ENCODE results near the gene CD9. TPM values are rescaled to one million over a fixed set of nuclear protein-coding genes. Genes with fewer than 3 reads are reported as not detected.
A peak's percentile ranks its signal among the peaks of the same experiment; 100 is the strongest.

Gene CD9
- total and polyA plus RNA-seq, 7 experiments from 2014 or later = 3.8 to 19.3 (median 8.9) TPM

DNA sequence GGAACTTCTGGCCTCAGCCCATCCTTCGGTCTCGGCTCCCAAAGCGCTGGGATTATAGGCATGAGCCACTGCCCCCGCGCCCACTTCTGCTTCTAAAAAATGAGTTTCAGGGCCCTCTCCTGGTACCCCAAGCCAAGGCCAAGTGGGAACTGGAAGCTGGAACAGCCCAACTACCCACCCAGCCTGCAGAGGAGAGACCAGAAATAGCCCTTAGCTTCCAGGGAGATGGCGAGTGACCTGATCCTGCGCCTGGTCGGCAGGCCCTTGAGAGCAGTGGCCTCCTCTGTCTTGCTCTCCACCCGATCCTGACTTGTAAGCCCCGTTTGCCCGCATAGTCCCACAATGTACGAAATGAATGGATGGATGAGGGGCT is 79.0 kb downstream of the CD9 start:
- Mint-ChIP-seq H3K36me3 (no peaks in the 10 kb centered on the region), H3K4me3 (peak overlapping the region; percentile 18 to 75 (median 40)), H3K4me1 (peaks cover 0 to 11% (median 6%) of the 10 kb centered on the region in 7 donors), H3K27me3 (peaks cover 5 to 31% (median 19%) of the 10 kb centered on the region in 5 donors), H3K27ac (no peak overlapping the region), H3K9me3 (peaks cover 0 to 2% (median 0%) of the 10 kb centered on the region in 11 donors)
- intact Hi-C loops (cut with micrococcal nuclease) = loop anchor here in 1 of 2 donors (2.0 kb wide), 1 partner anchor 48 kb away; no protein-coding TSS in a partner anchor
- peaks cover 0 to 3% of the 10 kb centered on the region in 2 donors for H3K27me3 ChIP-seq (ENCODE audit: control insufficient read depth in 2 of 2, insufficient read depth in 2 of 2, low read length in 2 of 2)
- H3K36me3 ChIP-seq (ENCODE audit: control insufficient read depth in 2 of 3, insufficient read depth in 3 of 3, low read length in 3 of 3) = no peaks in the 10 kb centered on the region
- CTCF ChIA-PET = interaction anchor here (0.6 to 2.2 kb wide), 24 partner anchors 8 to 291 kb away, joined by 3 to 23 read pairs (median 4); no protein-coding TSS in a partner anchor
- H3K27ac ChIP-seq (ENCODE audit: low read depth, low read length) = no peak overlapping the region
- no peaks in the 10 kb centered on the region for H3K9me3 ChIP-seq (ENCODE audit: control insufficient read depth in 2 of 3, low read length in 3 of 3)
- peaks cover 0 to 3% of the 10 kb centered on the region in 2 donors for H3K4me1 ChIP-seq (ENCODE audit: control insufficient read depth in 2 of 2, insufficient read depth in 2 of 2, low read length in 2 of 2)
- H3K4me3 ChIP-seq (ENCODE audit: low read length) = no peak overlapping the region
- DNase-seq (no peak), ATAC-seq (no peak)
- POLR2A ChIA-PET = interaction anchor here (1.2 kb wide), 1 partner anchor 215 kb away, joined by 4 read pairs; no protein-coding TSS in a partner anchor

DNA sequence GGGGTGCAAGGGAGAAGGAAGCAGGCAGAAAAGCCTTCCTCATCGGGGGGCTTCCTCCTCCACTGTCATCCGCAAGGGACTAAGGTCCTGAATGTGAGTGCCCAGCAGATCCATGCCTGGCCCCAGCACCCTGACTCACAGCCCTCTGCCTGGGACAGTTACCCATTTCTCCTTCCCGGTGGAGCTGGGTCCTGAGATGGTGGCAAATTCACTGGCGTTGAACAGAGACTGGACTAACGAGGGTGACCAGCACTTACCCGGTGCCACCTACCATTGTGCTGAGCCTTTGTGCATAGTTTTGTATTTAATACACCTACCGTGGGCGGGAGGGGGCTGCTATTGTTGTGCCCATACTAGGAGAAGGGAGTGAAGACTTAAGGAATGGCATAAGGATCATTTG is 79.4 kb downstream of the CD9 start:
- peaks cover 0 to 2% (median 0%) of the 10 kb centered on the region in 11 donors for H3K9me3 Mint-ChIP-seq
- CTCF ChIA-PET = interaction anchor here (0.6 to 2.2 kb wide), 18 partner anchors 10 to 291 kb away, joined by 3 to 23 read pairs (median 6); no protein-coding TSS in a partner anchor
- H3K27ac Mint-ChIP-seq = peak overlapping the region in 1 of 9 donors; percentile 55
- peaks cover 5 to 31% (median 19%) of the 10 kb centered on the region in 5 donors for H3K27me3 Mint-ChIP-seq
- Histone ChIP-seq H3K4me1 (ENCODE audit: control insufficient read depth in 2 of 2, insufficient read depth in 2 of 2, low read length in 2 of 2) (peaks cover 0 to 3% of the 10 kb centered on the region in 2 donors), H3K27me3 (ENCODE audit: control insufficient read depth in 2 of 2, insufficient read depth in 2 of 2, low read length in 2 of 2) (peaks cover 0 to 3% of the 10 kb centered on the region in 2 donors), H3K27ac (ENCODE audit: low read depth, low read length) (no peak overlapping the region), H3K36me3 (ENCODE audit: control insufficient read depth in 2 of 3, insufficient read depth in 3 of 3, low read length in 3 of 3) (no peaks in the 10 kb centered on the region), H3K9me3 (ENCODE audit: control insufficient read depth in 2 of 3, low read length in 3 of 3) (no peaks in the 10 kb centered on the region), H3K4me3 (ENCODE audit: low read length) (no peak overlapping the region)
- peaks cover 0 to 11% (median 7%) of the 10 kb centered on the region in 7 donors for H3K4me1 Mint-ChIP-seq
- ATAC-seq (no peak), DNase-seq (no peak)
- POLR2A ChIA-PET = interaction anchor here (1.2 kb wide), 1 partner anchor 215 kb away, joined by 4 read pairs; no protein-coding TSS in a partner anchor
- intact Hi-C loops (cut with micrococcal nuclease) = loop anchor here in 1 of 2 donors (2.0 kb wide), 1 partner anchor 49 kb away; no protein-coding TSS in a partner anchor
- H3K4me3 Mint-ChIP-seq = peak overlapping the region in 5 of 10 donors; percentile 31 to 75 (median 58)
- H3K36me3 Mint-ChIP-seq = no peaks in the 10 kb centered on the region

DNA sequence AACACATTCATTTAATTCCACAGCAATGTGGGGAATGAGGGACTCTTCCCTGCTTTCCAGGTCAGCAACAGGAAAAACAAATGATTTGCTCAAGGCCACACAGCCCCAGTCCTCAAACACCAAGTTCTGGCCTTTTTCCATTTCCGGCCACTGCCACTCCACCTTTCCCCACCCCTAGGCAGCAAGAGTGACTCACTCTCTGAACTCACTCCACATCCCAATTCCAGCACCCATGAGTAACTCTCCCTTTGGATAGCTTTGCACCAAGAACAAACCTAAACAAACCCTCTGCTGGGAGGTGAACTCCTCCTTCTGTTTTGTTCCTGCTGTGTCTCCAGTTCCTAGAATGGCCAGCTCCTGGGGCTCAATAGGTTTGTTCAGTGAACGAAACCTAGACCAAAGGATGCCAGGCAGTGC is 79.9 kb downstream of the CD9 start:
- ChIA-PET CTCF (interaction anchor here (0.7 to 2.2 kb wide), 7 partner anchors 10 to 226 kb away, joined by 3 to 23 read pairs (median 6); no protein-coding TSS in a partner anchor), POLR2A (no interaction called here)
- peaks cover 0 to 3% of the 10 kb centered on the region in 2 donors for H3K27me3 ChIP-seq (ENCODE audit: control insufficient read depth in 2 of 2, insufficient read depth in 2 of 2, low read length in 2 of 2)
- H3K4me1 ChIP-seq (ENCODE audit: control insufficient read depth in 2 of 2, insufficient read depth in 2 of 2, low read length in 2 of 2) = peaks cover 0 to 3% of the 10 kb centered on the region in 2 donors
- intact Hi-C loops (cut with micrococcal nuclease) = no loop called here
- Mint-ChIP-seq H3K27me3 (peaks cover 1 to 30% (median 19%) of the 10 kb centered on the region in 5 donors), H3K4me1 (peaks cover 0 to 12% (median 10%) of the 10 kb centered on the region in 7 donors), H3K9me3 (peaks cover 0 to 2% (median 0%) of the 10 kb centered on the region in 11 donors), H3K36me3 (no peaks in the 10 kb centered on the region), H3K27ac (no peak overlapping the region), H3K4me3 (peak overlapping the region in 3 of 10 donors; percentile 58 to 75 (median 60))
- DNase-seq (no peak), ATAC-seq (no peak)
- H3K4me3 ChIP-seq (ENCODE audit: low read length) = no peak overlapping the region
- no peak overlapping the region for H3K27ac ChIP-seq (ENCODE audit: low read depth, low read length)
- no peaks in the 10 kb centered on the region for H3K36me3 ChIP-seq (ENCODE audit: control insufficient read depth in 2 of 3, insufficient read depth in 3 of 3, low read length in 3 of 3)
- H3K9me3 ChIP-seq (ENCODE audit: control insufficient read depth in 2 of 3, low read length in 3 of 3) = no peaks in the 10 kb centered on the region

DNA sequence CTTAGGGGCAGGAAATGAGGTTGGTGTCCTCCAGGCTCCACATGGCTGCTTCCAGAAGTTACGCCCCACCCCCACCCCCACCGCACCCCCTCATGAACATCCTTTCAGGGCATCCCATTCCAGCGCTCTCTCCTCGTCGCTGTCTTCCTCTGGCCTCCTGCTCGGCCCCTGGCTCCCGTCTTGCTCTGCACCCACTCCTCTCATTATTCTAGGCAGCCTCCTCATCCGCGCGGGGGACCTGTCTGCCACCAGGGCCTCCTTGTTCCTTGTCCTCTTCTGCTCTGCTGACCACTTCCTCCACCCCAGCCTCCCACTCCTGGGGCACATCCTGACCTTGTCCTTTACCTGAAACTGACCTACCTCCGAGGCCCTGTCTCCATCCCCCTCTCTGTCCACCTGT is 80.5 kb downstream of the CD9 start:
- ChIA-PET POLR2A (no interaction called here), CTCF (interaction anchor here (1.1 to 2.2 kb wide), 3 partner anchors 85 to 292 kb away, joined by 4 to 18 read pairs (median 5); no protein-coding TSS in a partner anchor)
- H3K27ac Mint-ChIP-seq = peak overlapping the region in 2 of 9 donors; percentile 19 to 56
- Histone ChIP-seq H3K27me3 (ENCODE audit: control insufficient read depth in 2 of 2, insufficient read depth in 2 of 2, low read length in 2 of 2) (peaks cover 0 to 3% of the 10 kb centered on the region in 2 donors), H3K4me1 (ENCODE audit: control insufficient read depth in 2 of 2, insufficient read depth in 2 of 2, low read length in 2 of 2) (peaks cover 0 to 3% of the 10 kb centered on the region in 2 donors), H3K36me3 (ENCODE audit: control insufficient read depth in 2 of 3, insufficient read depth in 3 of 3, low read length in 3 of 3) (no peaks in the 10 kb centered on the region), H3K9me3 (ENCODE audit: control insufficient read depth in 2 of 3, low read length in 3 of 3) (no peaks in the 10 kb centered on the region), H3K27ac (ENCODE audit: low read depth, low read length) (no peak overlapping the region), H3K4me3 (ENCODE audit: low read length) (no peak overlapping the region)
- intact Hi-C loops (cut with micrococcal nuclease) = no loop called here
- peaks cover 0 to 14% (median 11%) of the 10 kb centered on the region in 7 donors for H3K4me1 Mint-ChIP-seq
- H3K27me3 Mint-ChIP-seq = peaks cover 0 to 29% (median 19%) of the 10 kb centered on the region in 5 donors
- ATAC-seq (no peak), DNase-seq (no peak)
- H3K9me3 Mint-ChIP-seq = peaks cover 0 to 2% (median 0%) of the 10 kb centered on the region in 11 donors
- no peaks in the 10 kb centered on the region for H3K36me3 Mint-ChIP-seq
- H3K4me3 Mint-ChIP-seq = peak overlapping the region in 2 of 10 donors; percentile 20 to 32

DNA sequence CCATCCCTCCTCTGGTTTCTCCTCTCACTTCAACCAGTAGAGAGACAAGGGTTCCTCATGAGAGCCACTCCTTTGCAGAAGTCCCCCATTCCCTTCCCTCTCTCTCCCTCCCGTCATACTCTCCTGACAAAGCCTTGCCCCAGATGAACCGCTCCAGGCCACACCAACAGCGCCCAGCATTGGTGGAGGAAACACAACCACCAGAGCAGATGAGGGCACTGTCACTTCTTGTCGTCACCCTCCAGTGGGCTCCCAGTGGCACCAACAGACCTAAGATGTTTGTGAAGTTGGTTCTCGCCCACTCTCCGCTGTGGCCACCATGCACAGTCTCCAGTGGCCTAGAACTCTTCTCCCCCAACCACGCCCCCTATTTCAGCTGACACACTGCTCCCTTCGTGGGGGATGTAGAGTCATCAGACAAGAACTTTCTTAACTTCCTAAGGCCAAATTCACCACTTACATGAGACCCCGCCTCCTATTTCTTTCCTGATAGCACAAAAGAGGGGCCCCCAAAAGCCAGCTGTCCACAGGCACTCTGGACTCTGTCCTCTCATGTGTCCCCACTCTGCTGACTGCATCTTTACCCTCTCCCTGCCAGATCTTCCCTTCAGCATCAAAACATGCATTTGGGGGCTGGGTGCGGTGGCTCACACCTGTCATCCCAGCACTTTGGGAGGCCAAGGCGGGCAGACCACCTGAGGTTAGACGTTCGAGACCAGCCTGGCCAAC is 81.0 kb downstream of the CD9 start:
- Mint-ChIP-seq H3K4me3 (peak overlapping the region in 2 of 10 donors; percentile 20 to 32), H3K9me3 (peaks cover 0 to 2% (median 0%) of the 10 kb centered on the region in 11 donors), H3K36me3 (no peaks in the 10 kb centered on the region), H3K27me3 (peaks cover 0 to 32% (median 19%) of the 10 kb centered on the region in 5 donors), H3K4me1 (peaks cover 0 to 14% (median 11%) of the 10 kb centered on the region in 7 donors), H3K27ac (peak overlapping the region in 3 of 9 donors; percentile 19 to 86 (median 56))
- ChIA-PET POLR2A (no interaction called here), CTCF (interaction anchor here (0.6 to 1.6 kb wide), 3 partner anchors 145 to 292 kb away, joined by 3 to 5 read pairs (median 5); no protein-coding TSS in a partner anchor)
- no peaks in the 10 kb centered on the region for H3K9me3 ChIP-seq (ENCODE audit: control insufficient read depth in 2 of 3, low read length in 3 of 3)
- H3K27ac ChIP-seq (ENCODE audit: low read depth, low read length) = no peak overlapping the region
- no peaks in the 10 kb centered on the region for H3K36me3 ChIP-seq (ENCODE audit: control insufficient read depth in 2 of 3, insufficient read depth in 3 of 3, low read length in 3 of 3)
- no peak overlapping the region for H3K4me3 ChIP-seq (ENCODE audit: low read length)
- peaks cover 0 to 3% of the 10 kb centered on the region in 2 donors for H3K4me1 ChIP-seq (ENCODE audit: control insufficient read depth in 2 of 2, insufficient read depth in 2 of 2, low read length in 2 of 2)
- intact Hi-C loops (cut with micrococcal nuclease) = no loop called here
- ATAC-seq (no peak), DNase-seq (no peak)
- H3K27me3 ChIP-seq (ENCODE audit: control insufficient read depth in 2 of 2, insufficient read depth in 2 of 2, low read length in 2 of 2) = peaks cover 0 to 3% of the 10 kb centered on the region in 2 donors

DNA sequence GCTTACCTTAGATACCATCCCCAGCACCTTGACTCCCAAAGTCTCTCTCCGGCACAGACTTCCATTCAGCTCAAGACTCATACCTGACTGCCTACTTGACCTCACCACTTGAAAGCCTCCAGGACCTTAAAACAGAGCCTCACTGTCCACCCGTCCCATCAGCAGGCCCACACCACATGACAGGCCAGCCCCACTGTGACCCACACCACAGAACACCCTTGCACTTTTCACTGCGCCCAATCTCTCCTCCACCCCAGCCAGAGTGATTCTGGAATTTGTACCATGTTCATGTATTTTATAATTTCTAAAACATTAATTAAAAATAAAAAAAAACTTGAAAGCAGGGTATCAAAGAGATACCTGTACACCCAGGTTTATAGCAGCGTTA is 82.2 kb downstream of the CD9 start:
- intact Hi-C loops (cut with micrococcal nuclease) = no loop called here
- H3K27ac Mint-ChIP-seq = peak overlapping the region in 3 of 9 donors; percentile 19 to 62 (median 38)

More for the DNA sequence above, 82.2 kb downstream of the CD9 start:
- Histone ChIP-seq H3K9me3 (ENCODE audit: control insufficient read depth in 2 of 3, low read length in 3 of 3) (no peaks in the 10 kb centered on the region), H3K4me3 (ENCODE audit: low read length) (no peak overlapping the region), H3K4me1 (ENCODE audit: control insufficient read depth in 2 of 2, insufficient read depth in 2 of 2, low read length in 2 of 2) (peaks cover 0 to 3% of the 10 kb centered on the region in 2 donors), H3K36me3 (ENCODE audit: control insufficient read depth in 2 of 3, insufficient read depth in 3 of 3, low read length in 3 of 3) (no peaks in the 10 kb centered on the region), H3K27me3 (ENCODE audit: control insufficient read depth in 2 of 2, insufficient read depth in 2 of 2, low read length in 2 of 2) (peaks cover 0 to 3% of the 10 kb centered on the region in 2 donors), H3K27ac (ENCODE audit: low read depth, low read length) (no peak overlapping the region)
- ChIA-PET CTCF (interaction anchor here (1.0 to 3.3 kb wide), 5 partner anchors 12 to 293 kb away, joined by 3 to 37 read pairs (median 5); no protein-coding TSS in a partner anchor), POLR2A (no interaction called here)
- H3K27me3 Mint-ChIP-seq = peaks cover 0 to 24% (median 19%) of the 10 kb centered on the region in 5 donors
- DNase-seq (no peak), ATAC-seq (no peak)
- H3K4me1 Mint-ChIP-seq = peaks cover 0 to 14% (median 11%) of the 10 kb centered on the region in 7 donors
- no peak overlapping the region for H3K4me3 Mint-ChIP-seq
- H3K9me3 Mint-ChIP-seq = peaks cover 0 to 2% (median 0%) of the 10 kb centered on the region in 11 donors
- H3K36me3 Mint-ChIP-seq = no peaks in the 10 kb centered on the region

Data from naive thymus-derived CD4-positive, alpha-beta T cell (primary cell).